GM19328 (cell line): ENCODE results near the gene CERK.

Experiments used
- ATAC-seq: cut with Tn5 transposase; IDR thresholded peaks from one replicate; pipeline ENCODE4 v1.9.1; 2021; ENCODE audit warnings: mild to moderate bottlenecking, moderate library complexity; ENCODE audit not compliant: unreplicated experiment

The CERK gene

DNA sequence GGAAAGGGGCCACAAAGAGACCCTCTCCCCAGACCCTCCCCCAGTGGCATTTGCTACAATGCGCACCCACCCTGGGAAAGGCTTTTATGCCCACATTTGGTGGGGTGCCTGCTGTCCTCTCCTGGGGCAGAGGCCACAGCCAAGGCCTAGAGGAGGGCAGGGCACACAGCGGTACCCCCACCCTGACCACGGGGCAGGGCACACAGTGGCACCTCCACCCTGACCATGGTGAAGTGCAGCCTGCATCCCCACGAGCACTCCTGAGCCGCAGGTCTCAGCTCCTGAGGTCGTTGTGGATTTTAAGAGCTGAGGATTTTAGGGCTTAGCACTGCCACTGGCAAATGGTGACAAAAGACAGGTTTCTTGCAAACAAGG is 34.1 kb downstream of the CERK start:
- no peak for ATAC-seq

DNA sequence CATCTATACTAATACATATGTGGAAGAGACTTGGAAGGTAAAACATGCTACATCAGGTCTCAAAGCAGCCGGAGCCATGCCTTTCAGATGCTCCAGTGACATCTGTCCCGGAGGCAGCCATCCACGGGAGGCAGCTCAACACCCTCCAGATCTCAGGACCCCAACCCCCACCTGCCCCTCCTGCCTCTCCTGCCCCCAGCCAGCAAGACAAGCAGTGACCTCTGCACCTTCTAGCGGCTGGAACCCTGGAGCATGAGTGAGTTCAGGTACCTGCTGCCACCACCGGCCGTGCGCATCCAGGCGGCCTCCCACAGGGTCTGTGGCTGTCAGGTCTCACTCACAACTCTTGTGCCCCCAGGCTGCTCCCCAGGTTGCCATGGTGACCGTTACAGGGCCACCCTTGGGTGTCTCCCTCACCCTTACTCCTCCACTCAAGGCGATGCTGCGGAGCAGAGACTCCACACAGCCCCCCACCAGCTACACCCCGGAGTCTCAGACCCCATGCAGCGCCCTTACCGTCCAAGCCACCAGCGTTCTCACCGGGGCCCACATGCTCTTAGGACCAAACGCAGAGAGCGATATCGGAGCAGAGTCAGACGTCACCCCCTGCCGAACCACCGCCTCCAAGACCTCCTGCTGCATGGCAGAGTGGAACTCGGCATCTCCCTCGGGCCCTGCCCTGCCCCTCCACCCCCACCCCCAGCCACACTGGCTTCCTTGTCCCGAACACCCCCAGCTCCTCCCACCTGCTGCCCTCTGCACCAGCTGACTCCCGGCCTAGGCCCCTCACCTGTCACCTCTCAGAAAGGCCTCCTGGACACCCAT is 34.7 kb downstream of the CERK start:
- no peak for ATAC-seq

DNA sequence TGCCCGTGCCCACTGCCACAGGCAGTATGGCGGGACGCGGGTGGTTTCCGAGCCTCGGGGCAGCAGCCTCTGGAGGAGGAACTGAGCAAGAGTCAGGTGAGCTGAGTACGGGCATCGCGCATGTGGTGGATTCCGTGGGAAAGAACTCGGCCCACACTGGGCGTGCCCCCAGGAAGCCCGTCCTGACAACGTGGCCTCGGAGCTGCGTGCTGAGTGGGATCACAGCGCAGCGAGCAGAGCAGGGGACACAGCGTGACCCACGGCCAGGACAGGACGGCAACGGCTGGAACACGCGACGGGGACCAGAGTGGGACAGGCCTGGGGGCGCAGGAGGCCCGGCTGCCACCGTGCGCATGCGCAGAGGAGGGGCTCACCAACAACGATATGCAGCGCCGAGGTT is 36.8 kb downstream of the CERK start:
- no peak for ATAC-seq

DNA sequence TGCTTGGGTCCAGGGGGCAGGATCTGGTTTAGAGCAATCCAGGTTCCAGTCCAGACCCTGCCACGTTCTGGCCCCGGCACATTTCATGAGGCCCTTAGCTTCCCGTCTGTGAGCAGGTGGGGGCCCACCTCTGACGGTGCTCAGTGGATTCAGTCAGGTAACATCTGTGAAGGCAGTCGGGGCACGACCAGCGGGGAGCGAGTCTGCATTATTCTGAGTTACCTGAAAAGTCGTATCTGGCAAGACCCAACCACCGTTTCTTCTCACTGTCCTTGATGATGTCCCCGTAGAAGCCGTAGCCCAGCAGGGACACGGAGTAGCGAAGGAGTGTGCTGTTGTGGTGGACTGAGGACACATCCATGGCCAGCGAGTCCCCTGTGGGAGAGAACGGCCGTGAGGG is 39.0 kb downstream of the CERK start:
- ATAC-seq, result no peak

DNA sequence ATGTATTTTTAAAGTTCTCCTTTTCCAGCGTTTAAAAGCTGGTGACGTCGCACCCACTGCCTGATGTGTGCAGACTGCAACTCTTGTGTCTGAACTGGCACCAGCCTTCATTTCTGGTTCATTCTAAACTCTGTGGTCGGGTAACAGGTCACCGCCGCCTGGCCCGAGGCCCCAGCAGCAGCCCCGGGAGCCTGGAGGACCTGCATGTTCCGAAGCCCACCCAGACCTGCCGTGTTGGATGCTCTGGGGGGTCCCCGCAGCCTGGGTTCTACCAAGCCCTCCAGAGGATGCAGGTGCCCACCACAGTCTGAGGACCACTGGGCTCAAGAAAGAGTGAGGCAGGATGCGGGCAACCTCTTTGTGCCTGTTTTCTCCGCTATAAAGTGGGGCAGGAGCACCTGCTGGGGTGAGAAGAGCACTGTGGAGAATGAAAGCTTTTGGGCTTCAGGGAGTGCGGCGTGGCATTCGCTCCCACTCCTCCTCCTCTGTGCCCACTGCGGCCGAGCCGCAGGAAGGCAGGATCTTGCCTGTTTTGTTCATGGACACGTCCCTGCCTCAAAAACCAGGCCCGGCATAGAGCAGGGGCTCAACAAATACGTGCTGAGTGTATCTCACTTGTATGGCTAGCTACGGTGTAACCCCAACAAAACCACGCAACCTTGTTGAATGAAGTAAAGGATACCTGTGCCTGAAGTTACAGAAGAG is 40.1 kb downstream of the CERK start:
- no peak for ATAC-seq

GRCh38 chr22:46696614-46697013 is 41.4 kb downstream of the CERK start:
- ATAC-seq, result no peak

- ATAC-seq, result no peak
These were observed 41.9 kb downstream of the CERK start for GRCh38 chr22:46696229-46696518.

GRCh38 chr22:46695346-46696228 is 42.5 kb downstream of the CERK start:
- no peak for ATAC-seq

GRCh38 chr22:46694416-46695170 is 43.5 kb downstream of the CERK start:
- ATAC-seq, result no peak

DNA sequence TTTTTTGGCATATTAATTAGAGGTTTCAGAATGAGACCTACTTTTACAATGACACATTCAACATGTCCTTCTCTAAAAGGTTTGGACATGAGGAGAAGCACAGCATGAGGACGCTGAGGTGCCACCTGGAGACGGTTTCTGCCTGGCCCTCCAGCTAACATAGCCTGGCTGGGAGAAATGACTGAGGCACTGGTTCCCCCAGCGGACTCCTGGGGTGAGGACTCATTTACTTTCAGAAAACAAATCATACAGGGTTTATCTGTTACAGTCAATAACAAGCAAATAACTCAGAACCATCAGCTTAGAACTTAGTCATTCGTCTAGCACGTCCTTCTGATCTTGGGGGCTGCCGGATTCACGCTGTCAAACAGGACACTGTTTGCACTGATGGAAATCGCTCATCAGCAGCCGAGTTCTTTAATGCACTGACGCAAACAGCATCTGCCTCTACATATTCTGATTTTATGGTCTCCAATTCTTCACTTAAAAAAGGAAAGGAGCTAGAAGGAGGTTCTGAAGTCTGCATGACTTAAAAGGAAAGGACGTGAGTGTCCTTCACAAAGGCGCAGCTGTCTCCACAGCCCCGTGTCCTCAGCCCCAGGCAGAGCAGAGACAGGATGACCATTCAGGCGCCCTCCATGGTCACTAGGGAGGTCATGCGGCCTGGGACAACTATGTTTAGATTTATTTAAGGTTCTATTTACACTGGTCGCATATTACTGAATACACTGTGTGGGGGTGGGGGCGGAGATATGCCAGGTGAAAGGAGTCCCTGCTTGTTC is 44.2 kb downstream of the CERK start:
- no peak for ATAC-seq

- no peak for ATAC-seq
These were observed 46.5 kb downstream of the CERK start for GRCh38 chr22:46691571-46691970.

GRCh38 chr22:46690146-46690545 is 47.9 kb downstream of the CERK start:
- ATAC-seq, result no peak

GRCh38 chr22:46688949-46689348 is 49.1 kb downstream of the CERK start:
- ATAC-seq, result no peak

- ATAC-seq, result no peak
These were observed 50.6 kb downstream of the CERK start for GRCh38 chr22:46687460-46687859.

DNA sequence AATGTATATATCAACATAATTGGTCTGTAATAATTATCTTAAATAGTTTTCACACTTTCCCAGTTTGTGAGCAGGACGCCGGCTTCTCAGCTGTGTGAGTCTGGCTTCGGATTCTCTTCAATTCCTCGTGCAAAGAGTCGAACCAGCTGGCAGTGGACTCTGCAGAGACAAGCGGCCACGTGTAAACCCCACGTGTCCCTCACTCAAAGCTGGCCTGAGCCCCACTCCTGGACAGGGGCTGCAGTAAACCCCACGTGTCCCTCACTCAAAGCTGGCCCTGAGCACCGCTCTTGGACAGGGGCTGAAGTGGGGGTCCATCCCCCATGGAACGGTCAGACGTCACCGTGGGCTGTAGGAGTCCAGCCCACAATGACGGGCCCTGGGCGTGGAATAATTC is 51.0 kb downstream of the CERK start:
- no peak for ATAC-seq

GRCh38 chr22:46686221-46687047 is 51.6 kb downstream of the CERK start:
- ATAC-seq, result no peak

DNA sequence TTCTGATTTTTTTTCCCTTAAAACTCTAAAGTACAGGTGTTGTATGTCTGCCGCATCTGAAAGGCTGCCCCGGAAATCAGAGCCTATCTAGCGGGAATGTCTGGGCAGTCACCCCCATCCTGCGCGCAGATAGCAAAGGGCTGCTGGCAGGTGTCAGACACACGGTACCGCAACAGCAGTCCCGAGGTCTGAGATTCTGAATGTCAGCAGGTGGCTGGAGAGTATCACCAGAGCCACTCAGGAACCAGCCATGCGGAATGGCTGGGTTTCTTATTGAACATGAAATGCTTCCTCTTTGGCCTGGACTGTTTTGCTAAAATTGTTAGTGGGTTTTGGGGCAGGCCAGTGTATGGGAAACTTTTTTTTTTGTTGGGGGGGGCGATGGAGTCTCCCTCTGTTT is 53.3 kb downstream of the CERK start:
- no peak for ATAC-seq

GRCh38 chr22:46682011-46682731 is 55.9 kb downstream of the CERK start:
- ATAC-seq, result no peak

GRCh38 chr22:46681010-46681409 is 57.0 kb downstream of the CERK start:
- ATAC-seq, result no peak
